ENCODE results near the gene MYF5. TPM values are rescaled to one million over a fixed set of nuclear protein-coding genes. Genes with fewer than 3 reads are reported as not detected.

MYF5 gene
- total and polyA plus RNA-seq, 10 of the 15 experiments (the other 5 are each of a cell fraction or from before 2014, with no cell fraction given) = not detected

- no peak for TF ChIP-seq TCF12 (IDR thresholded peaks at IDR 0.05; ENCODE audit: low read depth, low read length)
- TF ChIP-seq CUX1 (IDR thresholded peaks at IDR 0.05; ENCODE audit: insufficient replicate concordance, low read depth, low read length) = no peak
- no peak for TF ChIP-seq BHLHE40 (IDR thresholded peaks at IDR 0.05; ENCODE audit: borderline replicate concordance in 1 of 2, low read depth in 2 of 2, low read length in 1 of 2)
- no peak for TF ChIP-seq ZBTB33 (IDR thresholded peaks at IDR 0.05)
- TF ChIP-seq JUNB (IDR thresholded peaks at IDR 0.05) = peak; percentile 51
- TF ChIP-seq ZNF592 (IDR thresholded peaks at IDR 0.05) = no peak
- TF ChIP-seq ELK1 (IDR thresholded peaks at IDR 0.05; ENCODE audit: low read depth, low read length) = no peak
- no peak for TF ChIP-seq E2F8 (IDR thresholded peaks at IDR 0.05; ENCODE audit: low read depth, partially characterized antibody)
- no peak for TF ChIP-seq EED (IDR thresholded peaks at IDR 0.05; ENCODE audit: low read depth)
- TF ChIP-seq POLR2AphosphoS5 (IDR thresholded peaks at IDR 0.05; ENCODE audit: low read length) = no peak
- TF ChIP-seq ATF3 (IDR thresholded peaks at IDR 0.05; ENCODE audit: borderline replicate concordance, extremely low read depth, low read depth, low read length) = no peak
These were observed 13.6 kb upstream of the MYF5 start (continued) for GRCh38 chr12:80702889-80703805.

Measured in GM12878 (cell line).